ENCODE results near the gene SNRPA.

Gene SNRPA

DNA sequence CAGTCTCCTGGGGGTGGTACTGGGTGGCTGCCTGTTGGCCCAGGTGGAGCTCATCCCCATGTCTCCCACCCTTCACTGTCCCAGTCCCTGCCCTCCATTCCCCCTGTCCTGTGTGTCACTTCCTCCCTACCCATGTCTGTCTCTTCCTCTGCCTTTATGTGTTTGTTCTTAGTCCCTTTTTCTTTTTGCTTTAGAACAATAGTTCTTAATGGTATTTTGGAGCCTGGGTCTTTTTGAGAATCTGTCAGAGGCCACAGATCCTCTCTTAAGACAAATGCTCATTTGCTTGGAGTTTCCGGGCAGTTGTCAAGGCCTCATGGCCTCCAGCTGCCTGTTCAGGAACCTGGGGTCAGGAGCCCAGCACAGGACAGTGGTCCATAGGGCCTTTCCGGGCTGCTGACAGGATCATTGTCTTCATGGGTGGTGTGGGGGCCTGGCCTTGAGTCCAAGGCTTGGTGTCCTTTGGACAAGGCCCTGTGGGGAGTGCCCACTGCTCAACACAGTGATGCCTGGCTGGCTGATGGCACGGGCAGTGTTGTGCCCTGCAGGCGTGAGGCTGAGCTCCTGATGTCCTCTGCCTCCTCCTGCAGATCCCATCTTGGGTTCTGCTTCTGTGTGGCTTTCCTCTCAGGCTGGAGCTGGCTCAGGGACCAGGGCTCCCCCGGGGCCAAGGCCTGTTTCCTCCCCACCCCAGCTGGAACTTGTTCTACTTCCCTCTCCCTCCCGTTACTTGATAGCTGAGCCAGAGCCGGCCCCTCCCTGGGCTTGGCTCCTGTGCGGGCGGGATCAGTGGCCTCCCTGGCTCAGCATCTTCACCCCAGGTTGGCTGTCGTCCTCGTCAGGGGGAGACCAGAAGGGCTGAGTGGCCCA lies 51.5 kb downstream of the SNRPA start:
- peak; percentile 71 to 86 for DNase-seq

DNA sequence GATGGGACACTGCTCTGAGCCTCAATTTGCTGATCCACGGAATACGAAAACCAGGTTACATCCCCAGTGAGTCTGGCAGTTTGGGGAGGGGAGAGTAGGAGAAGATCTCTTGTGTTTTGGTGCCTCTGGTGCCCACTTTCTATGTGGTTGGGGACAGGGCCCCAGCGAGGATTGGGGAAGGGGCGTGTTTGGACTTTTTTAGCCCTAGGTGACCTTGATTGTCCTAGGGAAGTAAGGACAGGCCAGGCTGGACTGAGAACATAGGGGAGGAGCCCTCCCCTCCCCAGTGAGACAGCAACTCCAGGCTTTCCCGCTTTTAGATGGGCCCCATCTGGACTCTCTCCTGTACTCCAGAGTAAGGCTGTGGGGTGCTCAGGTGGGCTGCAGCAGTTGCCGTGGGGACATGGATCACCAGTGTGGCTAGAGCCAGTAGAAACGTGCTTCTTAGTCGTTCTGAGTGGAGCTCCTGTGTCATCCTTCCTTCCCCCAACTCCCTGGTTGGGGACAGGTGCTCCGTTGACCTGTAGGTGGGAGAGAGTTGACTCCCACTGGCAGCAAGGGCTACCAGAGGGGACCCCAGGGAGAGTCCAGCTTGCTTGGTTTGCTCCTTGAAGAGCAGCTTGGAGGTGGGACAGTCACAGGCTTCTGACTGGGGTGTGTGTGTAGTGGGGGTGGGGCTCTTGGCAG lies 52.3 kb downstream of the SNRPA start:
- peaks cover 13 to 42% (median 19%) of the 10 kb centered on the region in 3 donors for H3K36me3 ChIP-seq
- TF ChIP-seq, protein P1, sequence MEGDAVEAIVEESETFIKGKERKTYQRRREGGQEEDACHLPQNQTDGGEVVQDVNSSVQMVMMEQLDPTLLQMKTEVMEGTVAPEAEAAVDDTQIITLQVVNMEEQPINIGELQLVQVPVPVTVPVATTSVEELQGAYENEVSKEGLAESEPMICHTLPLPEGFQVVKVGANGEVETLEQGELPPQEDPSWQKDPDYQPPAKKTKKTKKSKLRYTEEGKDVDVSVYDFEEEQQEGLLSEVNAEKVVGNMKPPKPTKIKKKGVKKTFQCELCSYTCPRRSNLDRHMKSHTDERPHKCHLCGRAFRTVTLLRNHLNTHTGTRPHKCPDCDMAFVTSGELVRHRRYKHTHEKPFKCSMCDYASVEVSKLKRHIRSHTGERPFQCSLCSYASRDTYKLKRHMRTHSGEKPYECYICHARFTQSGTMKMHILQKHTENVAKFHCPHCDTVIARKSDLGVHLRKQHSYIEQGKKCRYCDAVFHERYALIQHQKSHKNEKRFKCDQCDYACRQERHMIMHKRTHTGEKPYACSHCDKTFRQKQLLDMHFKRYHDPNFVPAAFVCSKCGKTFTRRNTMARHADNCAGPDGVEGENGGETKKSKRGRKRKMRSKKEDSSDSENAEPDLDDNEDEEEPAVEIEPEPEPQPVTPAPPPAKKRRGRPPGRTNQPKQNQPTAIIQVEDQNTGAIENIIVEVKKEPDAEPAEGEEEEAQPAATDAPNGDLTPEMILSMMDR (IDR thresholded peaks at IDR 0.05), result no peak
- H3K4me1 ChIP-seq, result peaks cover 7 to 81% (median 76%) of the 10 kb centered on the region in 4 donors
- no peaks in the 10 kb centered on the region for H3K9me3 ChIP-seq
- peak overlapping the region; percentile 22 to 28 for H3K4me3 ChIP-seq
- no peak for DNase-seq
- intact Hi-C loops (cut with DNase I; ENCODE audit: low total_unique reads), result loop anchor here (10.0 kb wide), 1 partner anchor 49 kb away; the partner anchor contains the start of genes ACTMAP and SNRPA
- no peaks in the 10 kb centered on the region for H3K27me3 ChIP-seq
- peak overlapping the region; percentile 97 for H3K27ac ChIP-seq

More for the DNA sequence above, 51.5 kb downstream of the SNRPA start:
- H3K4me1 ChIP-seq, result peaks cover 7 to 83% (median 78%) of the 10 kb centered on the region in 4 donors
- H3K9me3 ChIP-seq, result no peaks in the 10 kb centered on the region
- peaks cover 7 to 34% (median 11%) of the 10 kb centered on the region in 3 donors for H3K36me3 ChIP-seq
- intact Hi-C loops (cut with DNase I; ENCODE audit: low total_unique reads), result loop anchor here (10.0 kb wide), 1 partner anchor 48 kb away; the partner anchor contains the start of genes ACTMAP and SNRPA
- TF ChIP-seq, protein P1 (IDR thresholded peaks at IDR 0.05), result no peak
- peak overlapping the region; percentile 22 to 28 for H3K4me3 ChIP-seq
- peak overlapping the region; percentile 97 for H3K27ac ChIP-seq
- no peaks in the 10 kb centered on the region for H3K27me3 ChIP-seq

DNA sequence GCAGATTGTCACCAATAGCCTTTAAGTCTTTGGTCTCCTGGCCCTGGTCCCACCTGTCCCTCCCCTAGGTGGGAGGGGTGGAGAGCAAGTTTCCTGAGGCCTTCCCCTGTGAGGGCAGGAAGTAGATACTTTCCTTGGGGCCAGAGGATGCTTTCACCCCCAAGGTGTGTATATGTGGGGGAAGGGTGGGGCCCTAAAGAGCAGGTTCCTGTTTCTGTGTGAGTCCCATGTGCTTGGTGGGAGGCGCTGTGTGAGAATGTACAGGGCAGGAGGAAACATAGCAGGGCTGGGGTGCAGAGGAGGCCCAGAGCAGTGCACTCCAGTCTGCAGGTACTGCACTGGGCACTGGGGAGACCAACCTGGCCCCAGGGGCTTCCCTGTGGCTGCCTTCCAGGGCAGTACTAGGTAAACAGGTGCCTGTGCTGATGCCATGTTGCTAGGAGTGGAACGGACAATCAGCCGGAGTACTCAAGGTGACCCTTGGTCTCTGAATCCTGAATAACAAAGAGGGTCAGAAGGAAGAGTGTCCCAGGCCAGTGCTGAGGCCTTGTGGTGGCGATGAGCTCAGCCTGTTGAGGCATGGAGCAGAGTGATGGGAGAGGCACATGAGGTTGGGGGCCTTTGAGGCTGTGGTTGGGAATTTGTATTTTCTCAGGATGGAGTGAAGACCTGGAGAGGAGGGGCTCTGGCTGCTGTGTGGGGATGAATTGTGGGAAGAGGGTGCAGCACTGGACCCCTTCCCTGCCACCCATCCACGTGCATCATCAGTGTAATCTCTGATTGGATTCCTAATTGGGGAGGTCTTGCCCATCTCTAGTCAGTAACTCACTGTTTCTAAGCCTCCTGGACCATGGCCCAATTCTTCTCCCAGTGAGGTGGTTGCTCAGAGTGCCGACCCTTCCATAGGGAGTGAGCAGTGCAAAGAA lies 53.1 kb downstream of the SNRPA start:
- peaks cover 18 to 50% (median 25%) of the 10 kb centered on the region in 3 donors for H3K36me3 ChIP-seq
- DNase-seq, result no peak
- no peaks in the 10 kb centered on the region for H3K27me3 ChIP-seq
- H3K27ac ChIP-seq, result peak overlapping the region; percentile 97
- TF ChIP-seq, protein P1 (IDR thresholded peaks at IDR 0.05), result no peak
- H3K4me3 ChIP-seq, result no peak overlapping the region
- intact Hi-C loops (cut with DNase I; ENCODE audit: low total_unique reads), result loop anchor here (10.0 kb wide), 1 partner anchor 49 kb away; the partner anchor contains the start of genes ACTMAP and SNRPA
- no peaks in the 10 kb centered on the region for H3K9me3 ChIP-seq
- peaks cover 7 to 89% (median 79%) of the 10 kb centered on the region in 4 donors for H3K4me1 ChIP-seq

DNA sequence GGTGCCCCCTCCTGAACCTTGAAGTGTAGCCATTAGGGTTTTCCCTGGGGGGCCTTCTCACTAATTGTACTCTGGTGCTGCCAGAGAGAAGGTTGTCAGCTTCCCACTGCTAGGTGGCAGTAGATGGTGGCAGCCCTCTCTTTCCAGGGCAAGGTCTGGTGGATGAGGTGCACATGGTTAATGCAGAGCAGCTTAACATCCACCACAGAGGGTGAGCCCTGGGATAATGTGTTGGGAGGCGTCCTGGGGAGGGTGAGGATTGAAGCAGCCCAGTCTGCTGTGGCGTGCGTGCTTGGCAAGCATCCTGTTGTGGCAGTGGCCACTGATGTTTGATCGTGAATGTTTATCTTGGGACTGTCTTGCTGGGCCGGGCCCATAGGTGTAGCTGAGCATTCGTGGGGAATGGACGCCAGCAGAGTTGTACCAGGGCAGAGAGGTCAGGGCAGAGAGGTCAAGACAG lies 53.8 kb downstream of the SNRPA start:
- Histone ChIP-seq H3K27ac (peak overlapping the region; percentile 53 to 97), H3K4me1 (peaks cover 7 to 96% (median 86%) of the 10 kb centered on the region in 4 donors), H3K9me3 (no peaks in the 10 kb centered on the region), H3K36me3 (peaks cover 18 to 50% (median 31%) of the 10 kb centered on the region in 3 donors), H3K4me3 (no peak overlapping the region), H3K27me3 (no peaks in the 10 kb centered on the region)
- TF ChIP-seq, protein P1 (IDR thresholded peaks at IDR 0.05), result no peak
- intact Hi-C loops (cut with DNase I; ENCODE audit: low total_unique reads), result loop anchor here (10.0 kb wide), 1 partner anchor 50 kb away; the partner anchor contains the start of genes ACTMAP and SNRPA
- no peak for DNase-seq
